Type B pancreatic cell (in vitro differentiated cells): ENCODE results near the gene PITPNM2. TPM values are rescaled to one million over a fixed set of nuclear protein-coding genes. Genes with fewer than 3 reads are reported as not detected.

Source experiments
- DNase-seq: peaks from one replicate; pipeline ENCODE4 v3.0.0; 2021; ENCODE audit warnings: mixed read lengths; ENCODE audit not compliant: unreplicated experiment; ENCODE audit errors: extremely low spot score
- H3K27ac Mint-ChIP-seq: 2 replicates; pipeline ENCODE4 v1.8.0; 2021; ENCODE audit warnings: mild to moderate bottlenecking, mixed read lengths
- H3K27me3 Mint-ChIP-seq: 2 replicates; pipeline ENCODE4 v1.8.0; 2021; ENCODE audit warnings: mixed read lengths
- H3K36me3 Mint-ChIP-seq: 2 replicates; pipeline ENCODE4 v1.8.0; 2021; ENCODE audit warnings: mixed read lengths
- H3K4me1 Mint-ChIP-seq: one replicate; pipeline ENCODE4 v1.8.0; 2021; ENCODE audit warnings: mixed read lengths; ENCODE audit not compliant: unreplicated experiment
- H3K4me3 Mint-ChIP-seq: 2 replicates; pipeline ENCODE4 v1.8.0; 2021; ENCODE audit warnings: mild to moderate bottlenecking, mixed read lengths
- H3K9me3 Mint-ChIP-seq: 2 replicates; pipeline ENCODE4 v1.8.0; 2021; ENCODE audit warnings: mixed read lengths
- CTCF ChIP-seq: fragments of 200-600 bp; sonication (generic); conservative IDR thresholded peaks from 2 replicates; pipeline ENCODE4 v1.5.0; 2021; ENCODE audit warnings: antibody characterized with exemption, mild to moderate bottlenecking
- total RNA-seq: library from RNA; stranded (reverse); gene quantifications from 2 replicates; pipeline ENCODE4 v1.2.1, GENCODE V29; 2021; ENCODE audit warnings: low replicate concordance

The PITPNM2 gene
- total RNA-seq, 1 donor from 2014 or later = 6.8 TPM

GRCh38 chr12:123143736-123144461 is 7.0 kb downstream of the PITPNM2 start:
- H3K27me3 Mint-ChIP-seq = peaks cover 17% of the 10 kb centered on the region
- H3K27ac Mint-ChIP-seq = no peak overlapping the region
- H3K36me3 Mint-ChIP-seq = peaks cover 3% of the 10 kb centered on the region
- H3K9me3 Mint-ChIP-seq = peaks cover 4% of the 10 kb centered on the region
- no peak for DNase-seq
- H3K4me1 Mint-ChIP-seq = peaks cover 33% of the 10 kb centered on the region
- H3K4me3 Mint-ChIP-seq = no peak overlapping the region
- no peak for TF ChIP-seq CTCF

GRCh38 chr12:123142921-123143735 is 7.8 kb downstream of the PITPNM2 start:
- no peak for TF ChIP-seq CTCF
- no peak for DNase-seq
- Mint-ChIP-seq H3K36me3 (peaks cover 3% of the 10 kb centered on the region), H3K27ac (peak overlapping the region; percentile 6), H3K9me3 (peaks cover 4% of the 10 kb centered on the region), H3K4me1 (peaks cover 33% of the 10 kb centered on the region), H3K27me3 (peaks cover 9% of the 10 kb centered on the region), H3K4me3 (no peak overlapping the region)

- Mint-ChIP-seq H3K36me3 (peaks cover 3% of the 10 kb centered on the region), H3K27me3 (peaks cover 7% of the 10 kb centered on the region), H3K4me3 (no peak overlapping the region), H3K4me1 (peaks cover 33% of the 10 kb centered on the region), H3K9me3 (peaks cover 4% of the 10 kb centered on the region), H3K27ac (peak overlapping the region; percentile 6)
- no peak for TF ChIP-seq CTCF
- DNase-seq = no peak
These were observed 8.4 kb downstream of the PITPNM2 start for GRCh38 chr12:123142518-123142840.

- Mint-ChIP-seq H3K4me3 (peak overlapping the region; percentile 76), H3K27ac (peak overlapping the region; percentile 82)
- TF ChIP-seq CTCF = no peak
These were observed 9.0 kb downstream of the PITPNM2 start for GRCh38 chr12:123141615-123142517.

More at GRCh38 chr12:123141615-123142517, 9.0 kb downstream of the PITPNM2 start:
- DNase-seq = no peak
- H3K4me1 Mint-ChIP-seq = peaks cover 33% of the 10 kb centered on the region
- H3K9me3 Mint-ChIP-seq = peaks cover 4% of the 10 kb centered on the region
- H3K27me3 Mint-ChIP-seq = peaks cover under 1% of the 10 kb centered on the region
- peaks cover 3% of the 10 kb centered on the region for H3K36me3 Mint-ChIP-seq
